CD1c-positive myeloid dendritic cell (primary cell): ENCODE results near the gene PSMC2.

Source experiments
- DNase-seq: peaks from one replicate; pipeline ENCODE4 v3.0.0-alpha.2; 2016; ENCODE audit errors: extremely low spot score

Gene PSMC2

DNA sequence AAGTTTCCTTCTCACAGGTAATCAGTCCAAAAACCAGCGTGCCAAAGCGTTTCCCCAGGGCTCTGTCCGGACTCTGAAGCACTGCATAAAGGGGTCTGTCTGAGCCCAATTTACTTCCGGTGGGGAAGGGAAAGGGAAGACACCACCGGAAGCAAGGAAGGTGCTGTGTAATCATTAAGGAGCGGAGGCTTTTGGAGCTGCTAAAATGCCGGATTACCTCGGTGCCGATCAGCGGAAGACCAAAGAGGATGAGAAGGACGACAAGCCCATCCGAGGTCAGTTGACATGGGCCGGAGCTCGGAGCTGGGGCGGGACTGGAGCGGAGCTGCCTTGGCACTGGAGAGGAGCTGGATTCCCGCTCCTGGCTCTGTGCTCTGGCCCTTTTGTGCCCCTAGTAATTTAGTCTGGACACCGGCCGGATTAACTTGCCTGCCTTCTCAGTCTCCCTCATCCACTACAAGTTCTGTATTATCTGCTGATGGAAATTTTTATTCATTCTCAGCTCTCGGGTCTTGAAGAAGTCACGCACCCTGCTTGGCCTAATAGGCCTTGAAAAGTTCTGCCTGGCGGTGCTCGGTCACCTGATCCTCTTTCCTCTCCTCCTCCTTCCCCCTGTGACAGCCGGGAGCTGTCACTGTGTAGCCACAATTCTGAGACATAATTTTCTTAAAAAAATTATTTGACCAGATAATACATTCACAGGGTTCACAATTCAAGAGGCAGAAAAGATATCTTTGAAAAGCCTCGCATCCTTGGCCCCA is at the start of gene PSMC2:
Gene PSMC2 (plus strand): TSS at position 137 of the 761 bp plus-strand sequence. CDS start 69 bp downstream, at position 206.
- DNase-seq = peak; percentile 92

GRCh38 chr7:103297837-103298179 is 49.6 kb upstream of the PSMC2 start:
- no peak for DNase-seq

- DNase-seq = no peak
Observed at GRCh38 chr7:103299660-103300059, 47.8 kb upstream of the PSMC2 start.

DNA sequence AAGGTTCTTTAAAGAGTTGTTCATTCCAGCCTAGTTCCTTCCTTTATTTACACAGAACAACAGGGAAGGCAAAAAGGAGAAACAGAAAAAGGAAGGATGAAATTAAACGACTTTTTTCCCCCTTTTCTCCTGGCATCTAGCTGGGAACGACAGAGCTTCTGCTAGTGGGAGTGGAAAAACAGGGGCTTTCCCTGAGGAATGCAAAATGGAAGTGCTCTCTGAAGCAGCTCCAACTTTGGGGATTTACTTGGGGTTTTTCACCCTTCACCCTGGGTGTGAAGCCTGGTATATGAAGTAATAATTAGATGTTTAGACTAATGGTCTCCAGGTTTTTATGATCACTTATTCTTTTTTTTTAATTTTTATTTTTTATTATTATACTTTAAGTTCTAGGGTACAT is 46.0 kb upstream of the PSMC2 start:
- no peak for DNase-seq

- no peak for DNase-seq
Observed at GRCh38 chr7:103307503-103308231, 39.8 kb upstream of the PSMC2 start.

GRCh38 chr7:103314852-103315251 is 32.6 kb upstream of the PSMC2 start:
- no peak for DNase-seq

DNA sequence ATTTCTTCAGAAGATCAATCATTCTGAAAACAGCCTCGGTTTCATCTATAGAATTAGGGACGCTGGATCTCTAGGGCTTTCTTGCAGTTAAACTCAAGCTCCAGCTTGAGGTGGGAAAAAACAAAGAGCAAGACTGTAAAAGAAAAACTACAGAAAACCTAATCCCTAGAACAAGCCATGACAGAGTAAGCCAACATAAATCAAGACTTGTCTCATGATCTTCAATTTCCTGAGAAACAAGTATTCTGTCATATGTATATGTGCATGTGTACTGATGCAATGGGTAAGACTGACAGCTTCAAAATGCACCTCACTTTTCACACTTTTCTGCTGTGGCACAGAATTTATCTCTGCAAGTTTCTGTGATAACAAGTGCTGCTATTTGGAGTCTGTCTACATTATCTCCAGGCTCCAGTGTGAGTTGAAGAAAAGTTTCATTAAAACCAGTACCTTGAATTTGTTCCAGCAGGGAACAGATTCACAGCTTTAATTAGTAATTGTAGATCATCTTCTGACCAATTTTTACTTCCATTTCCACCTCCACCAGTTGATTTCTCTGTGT is 31.0 kb upstream of the PSMC2 start:
- no peak for DNase-seq

DNA sequence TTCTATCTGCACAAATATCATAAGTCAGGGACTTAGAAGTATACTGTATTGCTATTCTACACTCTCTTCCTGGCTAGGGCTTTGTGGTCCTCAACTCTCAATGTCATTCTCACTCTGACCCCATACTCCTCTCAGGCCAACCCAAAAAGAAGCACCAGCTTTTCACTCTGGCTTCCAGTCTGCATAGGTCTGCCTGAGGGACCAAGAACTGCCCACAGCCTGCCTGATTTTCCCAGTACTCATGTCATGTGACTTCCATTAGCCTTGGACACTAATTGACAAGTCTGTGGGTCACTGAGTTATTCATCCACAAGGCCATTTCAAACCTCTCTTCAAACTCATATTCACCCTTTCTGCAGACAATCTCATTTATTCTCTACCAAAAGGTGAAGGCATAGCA is 30.4 kb upstream of the PSMC2 start:
- no peak for DNase-seq

DNA sequence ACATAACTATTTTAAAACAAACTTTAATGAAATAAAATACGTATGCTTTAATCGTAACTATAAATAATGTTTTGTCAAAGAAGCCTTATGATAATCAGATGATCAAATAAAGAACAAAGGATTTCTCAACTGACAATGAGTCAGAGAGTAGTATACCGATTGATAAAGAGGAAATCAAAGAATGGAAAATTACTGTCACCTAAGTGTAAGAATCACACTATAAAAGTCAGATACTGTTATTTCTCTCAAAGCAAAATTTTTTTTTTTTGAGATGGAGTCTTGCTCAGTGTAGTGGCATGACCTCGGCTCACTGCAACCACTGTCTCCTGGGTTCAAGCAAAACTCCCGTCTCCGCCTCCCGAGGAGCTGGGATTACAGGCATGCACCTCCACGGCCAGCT is 21.7 kb upstream of the PSMC2 start:
- DNase-seq = no peak

GRCh38 chr7:103336761-103337160 is 10.7 kb upstream of the PSMC2 start:
- peak; percentile 26 for DNase-seq

GRCh38 chr7:103338864-103339263 is 8.6 kb upstream of the PSMC2 start:
- no peak for DNase-seq

- DNase-seq = no peak
Observed at GRCh38 chr7:103341466-103341865, 6.0 kb upstream of the PSMC2 start.

DNA sequence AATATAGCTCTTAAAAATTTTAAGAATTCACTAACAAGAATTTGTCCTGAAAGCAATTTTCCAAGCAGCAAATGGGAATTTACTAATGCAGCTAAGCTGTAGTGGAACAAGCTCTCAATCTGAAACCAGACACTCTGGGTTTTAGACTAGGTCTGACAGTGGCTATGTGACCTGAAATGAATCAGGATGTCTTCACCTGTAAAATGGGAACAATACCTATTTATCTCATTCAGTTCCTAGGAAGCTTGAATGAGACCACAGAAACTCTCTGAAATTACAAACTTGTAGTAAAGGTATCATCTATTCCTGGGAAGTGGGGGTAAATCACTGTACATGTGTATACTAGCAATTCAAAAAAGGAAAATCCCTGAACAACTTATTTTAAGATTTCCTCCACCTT is 4.1 kb upstream of the PSMC2 start:
- no peak for DNase-seq

- DNase-seq = peak; percentile 50
Observed at GRCh38 chr7:103343758-103344452, 3.5 kb upstream of the PSMC2 start.

- DNase-seq = peak; percentile 95
Observed at GRCh38 chr7:103344453-103345149, 2.8 kb upstream of the PSMC2 start, which contains the start of gene DNAJC2. Gene DNAJC2 (minus strand): TSS chr7:103344767. CDS start chr7:103344622, 145 bp downstream.

GRCh38 chr7:103346396-103346795 is 1.0 kb upstream of the PSMC2 start:
- no peak for DNase-seq

- DNase-seq = no peak
Observed at GRCh38 chr7:103348452-103348851, 1.0 kb downstream of the PSMC2 start.

GRCh38 chr7:103348959-103349358 is 1.5 kb downstream of the PSMC2 start:
- DNase-seq = no peak

- DNase-seq = peak; percentile 42
Observed at GRCh38 chr7:103349805-103350204, 2.4 kb downstream of the PSMC2 start.

DNA sequence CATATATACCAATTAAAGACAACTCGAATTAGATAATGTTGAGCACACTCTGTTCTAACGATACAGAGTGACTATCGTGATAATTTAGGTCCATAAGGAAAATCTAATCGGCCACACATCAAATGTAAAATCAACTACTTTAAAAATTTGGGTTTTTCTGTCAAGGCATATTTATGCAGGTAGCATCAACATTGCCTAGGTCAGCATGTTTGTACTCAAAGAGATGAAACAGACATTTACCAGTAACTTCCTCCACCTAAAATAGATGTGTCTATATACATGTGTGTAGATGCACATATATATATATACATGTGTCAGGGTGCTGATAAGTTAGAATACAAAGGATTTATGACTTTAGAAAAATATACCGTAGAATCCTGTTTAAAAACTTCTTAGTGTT is 22.0 kb downstream of the PSMC2 start:
- no peak for DNase-seq

DNA sequence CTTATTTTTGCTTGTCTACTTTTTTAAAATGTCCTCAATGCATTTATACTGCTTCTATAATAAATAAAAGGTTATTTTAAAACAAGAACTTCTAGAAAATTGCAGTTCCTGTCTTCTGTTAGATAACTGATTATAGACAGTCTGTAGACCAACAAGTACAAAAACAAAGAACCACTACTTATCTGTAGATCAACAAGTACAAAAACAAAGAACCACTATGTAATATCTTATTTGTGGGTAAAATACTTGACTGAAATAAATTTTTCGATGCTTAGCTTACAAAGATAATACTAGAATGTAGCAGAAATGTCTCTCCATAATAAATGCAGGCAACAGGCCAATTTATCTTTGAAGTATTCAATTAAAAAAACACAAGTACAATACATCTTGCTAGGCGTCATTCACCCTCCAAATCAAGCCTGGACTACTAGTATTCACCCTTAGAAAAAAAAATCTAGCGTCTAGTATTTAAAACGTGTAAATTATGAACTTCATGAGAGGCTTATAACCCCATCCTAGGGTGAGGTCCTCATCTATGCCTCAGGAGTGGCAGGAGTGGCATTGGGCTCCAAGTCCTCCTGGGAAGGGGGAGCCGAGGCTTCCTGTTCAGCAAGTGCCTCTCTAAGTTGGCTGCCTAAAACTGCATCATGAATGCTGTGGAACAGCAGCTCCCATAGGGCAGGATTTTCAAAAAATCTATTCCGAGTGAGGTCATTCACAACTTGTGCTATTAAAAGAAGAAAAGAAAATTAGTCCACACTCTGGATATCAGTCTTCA is 26.6 kb downstream of the PSMC2 start:
- DNase-seq = no peak
